ENCODE results near the gene GAS2L1.

GAS2L1 gene

DNA sequence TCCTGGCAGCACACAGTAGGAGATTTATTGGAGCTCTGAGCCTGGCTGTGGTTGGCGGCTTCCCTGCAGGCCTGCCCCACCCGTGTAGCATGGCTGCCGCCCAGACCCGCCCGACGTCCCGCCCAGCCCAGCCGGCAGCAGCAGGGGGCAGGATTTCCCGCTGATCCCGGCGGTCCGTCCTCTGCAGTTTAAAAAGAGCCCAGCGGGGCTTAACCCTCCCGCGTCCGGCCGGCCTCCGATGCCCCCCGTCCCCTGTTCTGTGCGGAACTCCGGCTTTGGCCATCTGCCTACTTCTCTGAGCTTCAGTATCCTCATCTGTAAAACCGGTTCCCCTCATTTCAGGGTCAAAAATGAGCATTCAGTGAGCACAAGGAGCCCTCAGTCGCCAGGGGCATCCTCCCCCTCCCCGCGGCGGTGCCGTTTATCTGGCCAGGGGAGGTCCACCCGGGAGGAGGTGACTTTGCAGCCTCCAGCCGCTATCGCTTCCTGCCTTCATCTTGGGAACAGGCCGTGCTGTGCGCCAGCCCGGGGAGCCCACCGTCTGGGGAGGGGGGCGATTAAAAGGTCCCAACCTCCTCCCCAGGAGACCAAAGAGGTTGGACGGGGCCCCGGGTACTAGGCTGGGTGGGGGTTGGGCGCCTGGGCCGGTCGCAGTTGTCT, at the start of gene GAS2L1:
Gene GAS2L1, plus strand, starts transcription at position 476 of the 660 bp plus-strand sequence. CDS start 1,456 bp downstream, outside the sequence.
- no peak for FAIRE-seq

DNA sequence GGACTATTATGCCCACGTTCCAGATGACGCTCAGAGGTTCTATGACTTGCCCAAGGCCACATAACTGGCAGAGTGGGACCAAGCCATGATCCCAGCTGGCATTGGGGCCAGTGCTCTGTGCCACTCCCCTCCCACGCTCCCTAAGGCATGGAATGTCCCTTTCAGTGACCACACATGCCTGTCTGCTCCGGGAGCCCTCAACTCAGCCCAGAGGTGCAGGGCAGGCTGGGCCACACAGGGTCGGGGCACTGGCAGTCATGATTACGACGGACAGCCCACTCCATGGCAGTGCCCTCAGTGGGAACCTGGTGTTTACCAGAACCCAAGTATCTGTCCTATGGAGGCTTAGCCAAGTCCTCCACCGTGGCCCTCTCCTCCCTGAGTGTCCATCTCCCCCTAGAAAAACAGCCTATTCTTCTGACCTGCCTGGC, 48.7 kb upstream of the GAS2L1 start:
- FAIRE-seq, result no peak

DNA sequence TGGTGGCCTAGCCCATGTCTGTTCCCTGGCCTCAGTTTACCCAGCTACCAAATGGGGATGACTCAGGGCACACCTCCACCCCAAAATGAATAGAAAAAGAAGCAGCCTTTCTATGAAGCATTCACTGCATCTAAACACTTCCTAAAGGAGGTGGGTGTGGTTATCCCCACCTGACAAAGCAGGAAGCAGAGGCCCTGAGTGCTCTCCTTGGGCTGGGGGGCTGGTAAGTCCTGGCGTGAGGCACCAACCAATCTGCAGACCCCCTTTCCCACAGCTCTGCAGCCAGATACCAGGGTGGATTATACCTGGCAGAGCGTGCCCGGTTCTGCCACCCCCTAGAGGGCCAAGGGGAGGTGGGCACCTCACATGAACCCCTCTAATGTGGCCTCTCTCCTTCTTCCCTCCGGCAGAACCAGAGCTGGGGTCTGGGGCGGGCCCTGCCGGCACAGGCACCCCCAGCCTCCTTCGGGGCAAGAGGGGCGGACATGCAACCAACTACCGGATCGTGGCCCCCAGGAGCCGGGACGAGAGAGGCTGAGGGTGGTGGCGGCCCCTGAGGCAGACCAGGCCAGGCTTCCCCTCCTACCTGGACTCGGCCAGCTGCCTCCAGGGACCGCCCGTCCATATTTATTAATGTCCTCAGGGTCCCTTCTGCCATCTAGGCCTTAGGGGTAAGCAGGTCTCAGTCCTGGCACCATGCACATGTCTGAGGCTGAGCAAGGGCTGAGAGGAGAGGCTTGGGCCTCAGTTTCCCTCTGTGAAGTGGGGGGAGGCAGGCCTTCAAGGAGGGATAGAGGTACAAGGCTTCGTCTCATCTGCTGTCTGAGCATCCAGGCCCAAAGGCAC, 47.8 kb upstream of the GAS2L1 start:
- FAIRE-seq, result no peak

DNA sequence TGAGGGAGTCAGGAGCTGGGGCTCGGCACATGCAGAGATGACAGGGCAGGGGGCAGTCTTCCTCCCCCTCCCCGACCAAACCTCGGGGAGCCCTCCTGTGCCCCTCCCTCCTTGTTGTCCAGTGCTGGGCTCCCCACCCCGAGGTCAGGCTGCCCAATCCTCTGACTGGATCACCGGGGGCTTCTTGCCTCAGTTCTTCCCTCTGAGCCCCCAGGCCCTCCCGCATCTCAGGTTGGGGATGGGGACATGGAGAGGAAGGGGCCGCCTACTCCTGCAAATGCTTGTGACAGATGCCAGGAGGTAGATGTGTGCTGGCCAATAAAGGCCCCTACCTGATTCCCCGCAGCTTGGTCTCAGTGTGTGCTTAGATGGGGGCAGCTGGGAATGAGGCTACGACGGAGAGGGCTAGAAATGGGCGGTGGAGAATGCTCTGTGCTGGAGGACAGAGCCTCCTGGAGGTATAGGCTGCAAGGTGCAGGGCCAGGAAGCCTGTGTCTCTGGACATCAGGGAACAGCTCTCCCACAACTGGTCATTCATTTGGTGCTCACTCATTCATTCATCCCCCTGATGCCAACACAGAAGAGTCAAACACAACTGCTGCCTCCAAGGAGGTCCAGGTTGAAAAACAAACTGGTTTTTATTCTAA, 47.1 kb upstream of the GAS2L1 start:
- FAIRE-seq, result no peak

DNA sequence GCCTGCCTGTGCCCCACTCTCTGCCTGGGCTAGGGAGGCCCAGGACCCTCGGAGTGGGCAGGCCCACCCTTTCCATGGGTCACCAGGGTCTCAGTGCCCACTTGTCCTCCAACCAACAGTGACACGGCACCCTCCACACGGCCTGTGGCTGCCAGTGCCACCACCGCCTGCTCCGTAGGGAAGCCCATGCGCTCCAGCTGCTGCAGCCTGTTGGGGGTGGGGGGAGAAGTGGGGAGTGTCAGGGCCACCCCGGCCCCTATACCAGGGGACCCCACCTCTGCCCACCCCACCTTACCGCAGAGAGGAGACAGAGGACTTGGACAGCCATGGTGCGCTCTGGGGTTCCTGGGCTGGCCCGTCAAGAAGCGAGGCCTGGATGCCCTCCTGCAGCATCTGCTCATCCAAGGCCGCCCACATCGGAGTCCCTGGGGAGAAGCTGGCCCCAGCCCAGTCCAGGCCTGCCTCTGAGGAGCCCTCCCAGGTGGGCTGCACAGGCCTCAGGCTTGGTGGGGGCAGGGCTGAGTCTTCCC, 46.4 kb upstream of the GAS2L1 start:
- FAIRE-seq, result no peak

DNA sequence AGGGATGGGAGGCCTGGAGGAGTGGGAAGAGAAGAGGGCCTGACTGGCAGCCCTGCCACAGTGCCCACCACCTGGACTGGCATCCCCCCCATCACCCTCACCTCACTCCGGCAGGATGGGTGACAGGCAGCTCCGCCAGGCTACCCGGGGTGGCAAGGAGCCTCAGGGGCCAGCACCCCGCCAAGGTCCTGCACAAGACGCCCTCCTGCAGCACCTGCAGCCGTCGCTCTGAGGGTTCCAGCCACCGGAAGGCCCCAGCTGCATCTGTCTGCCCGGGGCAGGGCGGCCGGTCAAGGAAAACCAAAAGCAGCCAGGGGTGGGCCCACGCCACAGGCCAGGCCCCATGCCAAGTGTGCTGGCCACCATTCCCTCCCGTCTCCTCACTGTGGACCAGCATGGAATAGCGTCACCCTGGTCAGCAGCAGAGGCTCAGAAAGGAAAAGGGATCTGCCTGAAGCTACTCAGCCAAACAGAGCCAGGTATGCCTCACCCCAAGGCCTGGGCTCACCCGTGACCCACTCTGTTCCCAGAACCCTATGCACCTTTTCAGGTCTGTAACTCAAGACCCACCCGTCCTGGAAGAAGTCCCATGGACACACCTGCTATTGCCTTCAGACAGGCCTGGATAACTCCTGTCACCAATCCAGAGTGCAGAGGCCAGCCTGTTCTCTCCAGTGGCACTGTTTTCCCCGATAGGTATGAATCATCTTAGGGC, 45.7 kb upstream of the GAS2L1 start:
- FAIRE-seq, result no peak

DNA sequence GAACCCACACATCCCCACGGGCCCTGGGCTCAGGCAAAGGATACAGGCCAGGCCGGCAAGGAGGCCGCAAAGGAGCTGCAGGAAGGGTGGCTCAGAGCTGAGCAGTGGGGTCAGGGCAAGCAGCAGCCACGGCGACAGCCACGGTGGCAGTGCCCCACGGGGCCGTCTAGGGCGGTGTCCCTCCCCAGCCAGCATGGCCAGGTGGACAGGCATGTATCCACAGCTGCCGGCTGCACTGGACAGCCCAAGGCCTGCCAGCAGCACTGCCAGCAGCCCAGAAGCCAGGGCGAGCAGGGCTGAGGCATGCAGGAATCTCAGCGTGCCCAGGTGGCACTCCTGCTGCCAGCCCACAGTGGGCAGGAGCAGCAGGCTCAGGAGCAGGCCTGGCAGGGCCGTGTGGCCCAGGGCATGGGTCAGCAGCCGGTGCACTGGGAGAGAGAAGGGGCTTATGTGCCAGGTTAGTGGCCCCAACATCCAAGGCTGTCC, 42.6 kb upstream of the GAS2L1 start:
- FAIRE-seq, result no peak

DNA sequence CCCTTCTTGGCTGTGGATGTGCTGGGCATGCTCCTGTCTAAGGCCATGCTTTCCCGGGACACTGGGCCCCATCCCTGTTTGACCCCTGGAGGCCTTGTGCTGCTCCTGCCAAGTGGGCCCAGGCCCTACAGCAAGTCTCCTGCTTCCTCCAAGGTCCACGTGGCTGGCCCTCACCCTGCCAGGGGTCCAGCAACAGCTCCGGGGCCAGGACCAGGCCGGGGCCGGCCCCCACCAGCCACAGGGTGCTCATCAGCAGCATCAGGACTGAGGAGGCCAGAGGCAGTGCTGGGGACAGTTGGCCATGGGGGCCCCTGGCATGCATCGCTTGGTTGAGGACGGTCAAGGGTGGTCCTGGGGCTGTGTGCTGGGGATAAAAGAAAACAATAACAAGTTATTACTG, 41.1 kb upstream of the GAS2L1 start:
- no peak for FAIRE-seq

DNA sequence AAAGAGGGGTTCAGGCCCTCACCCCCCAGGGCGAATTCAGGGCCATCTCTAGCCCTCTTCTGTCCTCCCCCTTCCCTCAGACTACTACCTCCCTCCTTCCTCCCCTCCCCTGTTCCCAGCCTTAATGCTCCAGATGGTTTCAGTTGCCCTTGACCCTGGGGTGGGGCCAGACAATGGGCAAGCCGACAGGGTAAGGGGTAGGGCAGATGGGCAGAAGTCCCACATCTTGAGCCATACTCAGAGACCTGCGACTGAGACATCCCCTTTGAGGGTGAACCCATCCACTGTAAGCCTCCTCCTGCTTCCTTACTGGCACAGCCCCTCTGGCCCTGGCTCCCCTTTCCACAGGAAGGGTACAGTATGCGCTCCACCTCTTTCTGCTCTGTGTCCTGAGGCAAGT, 40.5 kb upstream of the GAS2L1 start:
- no peak for FAIRE-seq

DNA sequence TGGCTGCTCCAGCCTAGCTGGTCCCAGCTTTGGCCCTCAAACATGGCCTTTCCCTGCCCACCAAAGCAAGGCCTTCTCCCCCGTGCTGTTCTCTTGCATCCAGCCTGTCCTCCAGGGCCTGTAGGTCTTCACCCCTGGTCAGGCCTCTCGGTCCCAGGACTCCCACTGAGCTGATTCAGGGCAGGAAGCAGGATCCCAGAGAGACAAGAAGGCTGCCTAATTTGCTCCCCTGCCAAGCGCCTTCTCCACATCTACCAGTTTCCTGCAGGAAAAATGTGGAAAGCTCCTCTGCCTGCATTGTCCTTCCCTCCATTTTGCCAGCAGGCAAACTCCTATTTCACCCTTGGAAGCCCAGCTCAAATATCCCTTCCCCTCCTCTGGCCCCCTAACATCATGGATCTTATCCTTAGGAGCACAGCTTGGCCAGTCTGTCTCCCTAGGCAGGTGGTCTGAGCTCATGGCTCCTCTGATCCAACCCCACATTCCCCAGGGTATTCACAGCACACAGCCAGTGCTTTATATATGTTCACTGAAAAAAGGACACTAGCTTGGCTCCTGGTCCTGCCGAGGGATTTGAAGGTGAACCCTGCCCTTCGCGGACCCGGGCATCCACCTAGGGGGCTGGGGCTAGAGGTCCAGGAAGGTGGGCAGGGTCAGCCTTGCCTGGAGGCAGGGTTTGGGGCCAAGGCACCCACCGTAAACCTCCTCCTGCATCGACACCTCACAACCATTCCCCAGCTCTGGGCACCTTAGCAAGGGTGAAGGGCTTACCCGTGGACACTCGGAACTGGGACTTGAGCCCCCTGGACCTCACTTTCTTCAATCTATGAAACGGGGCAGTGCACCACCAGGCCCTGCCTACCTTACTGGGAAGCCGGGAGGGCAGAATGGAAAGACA, 39.6 kb upstream of the GAS2L1 start:
- FAIRE-seq, result no peak

DNA sequence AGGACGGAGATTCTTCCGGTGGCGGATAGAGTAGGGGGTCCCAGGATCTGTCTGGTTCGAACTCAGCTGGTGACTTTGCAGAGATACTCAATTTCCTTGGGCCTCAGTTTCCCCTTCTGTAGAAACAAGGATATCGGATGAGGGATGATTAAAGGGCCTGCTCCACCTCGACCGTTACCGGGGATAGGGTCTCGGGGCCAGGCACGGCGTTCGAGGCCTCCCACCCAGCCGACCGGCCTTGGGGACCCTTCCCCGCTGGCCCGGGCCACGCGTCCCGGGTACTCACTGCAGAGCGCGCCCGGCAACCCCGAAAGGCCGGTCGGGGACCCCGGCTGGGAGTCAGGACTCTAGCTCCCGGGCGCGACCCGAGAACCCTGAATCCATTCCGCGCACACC, 39.0 kb upstream of the GAS2L1 start:
- FAIRE-seq, result no peak

DNA sequence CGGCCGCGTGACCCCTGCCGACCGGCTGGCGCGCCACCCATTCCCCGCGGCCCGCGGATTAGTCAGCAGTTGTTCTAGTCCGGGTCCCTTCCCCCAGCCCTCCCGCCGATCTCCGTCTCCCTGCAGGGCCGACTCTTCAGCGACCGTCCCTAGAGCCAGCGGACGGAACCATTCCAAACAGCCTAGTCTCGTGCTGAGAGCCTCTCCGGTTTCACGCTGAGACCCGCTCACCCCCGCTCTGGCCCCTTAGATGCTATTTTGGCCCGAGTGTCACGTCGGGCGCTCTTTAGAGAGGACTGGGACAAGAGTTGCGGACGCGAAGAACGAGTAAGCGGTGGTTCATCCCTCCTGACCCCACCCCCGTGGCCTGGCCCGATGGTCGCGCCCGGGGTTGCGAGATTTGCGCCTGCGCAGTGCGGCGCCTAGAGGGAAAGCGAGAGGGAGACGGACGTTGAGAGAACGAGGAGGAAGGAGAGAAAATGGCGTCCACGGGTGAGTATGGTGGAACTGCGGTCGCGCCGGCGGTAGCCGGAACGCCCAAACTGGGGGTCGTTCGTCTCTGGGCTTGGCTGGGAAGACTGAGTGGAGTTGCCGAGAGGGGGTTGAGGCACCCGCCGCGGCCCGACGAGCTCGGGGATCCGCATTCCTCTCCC, 38.5 kb upstream of the GAS2L1 start, which contains the start of the genes EWSR1 and RHBDD3:
Gene EWSR1, plus strand, starts transcription at position 411 of the 653 bp plus-strand sequence. Its CDS starts 69 bp downstream, at position 480.
Gene RHBDD3, minus strand, starts transcription at position 124 of the 653 bp plus-strand sequence. CDS start 2,355 bp downstream, outside the sequence.
- no peak for FAIRE-seq

DNA sequence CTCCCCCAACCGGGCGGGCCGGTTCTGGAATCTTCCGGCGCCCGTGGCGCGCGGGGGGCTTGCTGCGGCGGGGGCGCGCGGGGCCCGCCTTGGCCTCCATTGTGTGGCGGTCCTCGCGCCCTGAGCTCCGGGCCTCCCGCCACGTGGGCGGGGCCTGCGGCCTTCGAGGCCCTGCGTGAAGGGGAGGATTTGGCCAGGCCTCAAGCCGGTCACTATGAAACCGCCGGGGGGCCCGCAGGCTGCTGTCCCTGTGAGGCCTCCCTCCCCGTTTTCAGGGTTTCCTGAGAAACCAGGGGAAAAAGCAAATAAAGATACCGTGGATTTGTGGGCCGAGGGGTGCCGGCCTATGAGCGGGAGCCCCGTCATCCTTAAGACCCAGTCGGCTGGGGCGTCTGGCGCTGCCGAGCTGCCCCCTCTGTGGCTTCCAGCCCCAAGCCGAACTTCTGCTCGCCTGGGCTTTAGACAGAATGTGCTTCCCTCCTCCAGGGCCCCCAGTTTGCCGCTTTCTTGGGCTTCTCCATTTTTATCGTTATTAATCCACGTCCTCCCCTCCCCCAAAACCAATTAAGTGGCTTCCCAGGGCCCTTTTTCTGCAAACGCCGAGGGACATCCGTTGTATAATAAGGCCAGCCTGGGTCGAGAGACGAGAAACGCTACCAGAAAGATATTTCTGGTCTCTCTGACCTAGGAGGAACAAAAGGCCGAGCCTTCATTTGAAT, 37.8 kb upstream of the GAS2L1 start:
- no peak for FAIRE-seq

DNA sequence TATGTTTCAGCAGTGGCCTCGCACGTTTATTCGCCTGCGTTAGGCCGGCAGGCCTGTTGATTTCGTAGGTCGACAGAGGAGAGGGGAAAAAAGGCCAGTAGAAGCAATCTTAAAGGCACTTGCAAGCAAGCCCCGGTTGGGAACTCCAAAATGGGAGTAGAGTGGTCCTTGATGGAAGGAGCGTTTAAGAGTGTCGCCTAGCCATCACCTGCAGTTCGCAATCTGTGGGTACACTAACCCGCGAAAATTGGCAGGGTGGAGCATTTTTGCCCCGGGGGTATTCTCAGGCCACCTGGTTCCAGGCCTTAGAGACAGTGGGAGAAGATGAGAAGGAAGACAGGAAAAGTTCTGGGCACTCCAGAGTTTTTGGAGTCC, 37.2 kb upstream of the GAS2L1 start:
- no peak for FAIRE-seq

DNA sequence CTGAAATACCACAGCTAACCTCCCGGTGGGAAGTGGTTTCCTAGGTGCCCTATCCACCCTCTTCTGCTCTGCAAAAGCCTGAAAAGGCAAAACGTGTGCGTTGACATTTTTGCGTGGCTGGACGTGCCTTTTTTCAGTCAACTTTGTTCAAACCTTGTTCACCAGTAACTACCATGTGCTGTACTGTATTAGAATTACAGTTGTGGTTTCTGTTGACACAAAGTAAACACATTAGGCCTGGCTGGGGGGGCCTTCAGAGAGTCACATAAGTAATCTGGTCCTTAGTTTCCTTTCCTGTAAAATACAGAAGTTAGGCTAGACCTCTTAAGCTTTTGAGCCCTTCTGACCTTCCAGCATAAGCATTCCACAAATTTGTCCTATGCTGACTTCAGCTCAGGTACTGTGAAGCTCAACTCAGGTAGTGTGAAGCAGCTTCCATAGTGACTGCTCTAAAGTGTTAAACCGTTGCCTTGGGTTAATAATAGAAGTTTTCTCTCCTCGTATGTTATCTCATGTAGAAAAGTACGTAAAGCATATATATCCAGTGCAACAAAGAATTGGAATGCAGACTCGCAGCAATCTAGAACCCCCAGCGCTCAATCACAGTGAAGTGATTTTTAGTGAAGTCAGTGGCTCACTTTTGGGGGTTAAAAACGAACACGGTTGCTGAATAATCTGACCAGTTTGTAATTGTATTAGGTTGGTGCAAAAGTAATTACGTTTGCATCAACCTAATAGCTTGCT, 36.5 kb upstream of the GAS2L1 start:
- FAIRE-seq, result no peak

DNA sequence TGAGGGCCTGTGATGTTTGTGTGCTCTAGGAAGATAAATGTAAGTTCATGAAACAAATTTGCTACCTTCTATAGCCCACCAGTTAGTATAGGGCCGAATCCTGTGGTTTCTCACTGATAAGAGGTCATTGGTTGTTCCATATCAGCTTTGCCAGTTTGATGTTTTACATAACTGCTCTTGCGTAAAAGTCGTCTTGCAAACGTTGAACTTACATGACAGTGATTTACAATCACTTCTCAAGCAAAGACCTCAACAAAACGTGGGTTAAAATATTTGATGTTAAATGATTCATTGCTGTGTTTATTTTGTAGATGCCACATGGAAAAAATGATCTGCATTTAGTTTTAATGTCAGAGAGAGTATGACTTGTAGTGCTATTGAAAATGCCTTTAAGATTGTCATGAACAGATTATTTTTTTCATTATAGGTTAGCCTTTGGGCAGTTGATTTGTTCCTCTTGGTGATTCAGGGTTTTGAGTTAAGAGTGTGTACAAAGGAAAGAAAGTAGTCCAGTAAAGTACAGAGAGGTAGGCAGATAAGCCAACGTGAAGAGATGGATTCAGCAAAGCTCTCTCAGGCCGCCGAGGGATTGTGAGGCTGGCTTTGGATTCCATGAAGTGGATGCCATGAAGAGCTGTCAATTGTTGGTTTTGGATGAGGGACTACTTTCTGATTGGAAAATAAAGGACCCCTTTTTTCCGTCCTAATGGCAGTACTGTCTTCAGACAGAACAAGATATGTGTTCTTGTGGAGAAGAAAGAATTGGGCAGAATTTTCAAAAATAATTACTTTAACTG, 35.8 kb upstream of the GAS2L1 start:
- no peak for FAIRE-seq

DNA sequence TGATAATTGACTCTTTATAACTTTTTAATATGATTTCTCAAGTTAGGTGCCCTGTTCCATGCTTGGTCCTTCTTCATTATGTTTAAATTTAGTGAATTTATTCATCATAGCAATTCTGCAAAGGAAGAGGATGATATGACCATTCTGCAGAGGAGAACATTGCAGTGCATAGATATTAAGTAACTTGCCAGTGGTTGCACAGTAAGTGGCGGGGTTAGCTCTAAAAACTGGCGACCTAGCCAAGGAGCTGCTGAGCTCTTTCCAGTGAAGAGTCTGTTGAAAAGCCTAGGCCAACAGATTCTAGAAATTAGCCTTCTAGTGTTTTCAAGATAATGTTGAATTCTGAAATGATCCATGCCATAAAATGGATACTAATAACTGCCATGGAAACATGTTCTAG, 33.8 kb upstream of the GAS2L1 start:
- FAIRE-seq, result no peak

DNA sequence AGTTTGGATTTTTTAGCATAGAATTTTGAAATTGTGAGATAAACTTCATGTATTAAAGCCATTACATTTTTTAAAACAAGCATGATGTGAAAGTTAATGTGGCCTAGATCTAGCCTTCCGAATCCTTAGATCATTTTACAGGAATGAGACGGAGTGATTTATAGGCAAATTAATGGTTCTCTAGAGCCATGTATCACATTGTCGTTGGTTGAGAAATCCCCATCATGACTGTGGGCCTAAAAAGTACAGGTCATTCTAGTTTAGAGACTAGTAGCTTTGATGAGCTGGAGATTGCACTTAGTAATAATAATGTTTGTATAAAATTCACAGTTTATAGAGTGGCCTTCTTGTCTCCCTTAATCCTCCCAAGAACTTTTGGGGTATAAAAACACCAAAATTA, 31.3 kb upstream of the GAS2L1 start:
- no peak for FAIRE-seq

All from islet of Langerhans (tissue), 1 donor.